ENCODE data around the gene ZNF683.
"Not testable (repeated sequence)": the region's sequence is repeated elsewhere in the genome, so short reads cannot be mapped to it uniquely, and the experiment has no call there.

Gene ZNF683

GRCh38 chr1:26335774-26336476 is 36.6 kb downstream of the ZNF683 start:
- DNase-seq, result peak; percentile 37

GRCh38 chr1:26333312-26333711 is 39.2 kb downstream of the ZNF683 start:
- DNase-seq, result not testable (repeated sequence)

GRCh38 chr1:26330276-26330675 is 42.3 kb downstream of the ZNF683 start:
- no peak for DNase-seq

GRCh38 chr1:26329380-26329779 is 43.2 kb downstream of the ZNF683 start:
- DNase-seq, result not testable (repeated sequence)

- DNase-seq, result no peak
These were observed 44.0 kb downstream of the ZNF683 start for GRCh38 chr1:26328597-26328996.

- no peak for DNase-seq
These were observed 44.6 kb downstream of the ZNF683 start for GRCh38 chr1:26327956-26328362.

GRCh38 chr1:26324550-26324949 is 48.0 kb downstream of the ZNF683 start:
- no peak for DNase-seq

GRCh38 chr1:26323382-26323781 is 49.2 kb downstream of the ZNF683 start:
- DNase-seq, result no peak

- no peak for DNase-seq
These were observed 50.6 kb downstream of the ZNF683 start for GRCh38 chr1:26322042-26322331.

GRCh38 chr1:26321315-26322041 is 51.1 kb downstream of the ZNF683 start:
- DNase-seq, result no peak

GRCh38 chr1:26320896-26321295 is 51.7 kb downstream of the ZNF683 start:
- DNase-seq, result no peak

- no peak for DNase-seq
These were observed 54.0 kb downstream of the ZNF683 start for GRCh38 chr1:26318338-26319064.

- DNase-seq, result no peak
These were observed 54.8 kb downstream of the ZNF683 start, which contains the start of gene CD52 for GRCh38 chr1:26317612-26318337. Gene CD52 (plus strand): TSS chr1:26317958. CDS start chr1:26318018, 60 bp downstream.

GRCh38 chr1:26317146-26317545 is 55.4 kb downstream of the ZNF683 start:
- DNase-seq, result no peak

- DNase-seq, result no peak
These were observed 56.4 kb downstream of the ZNF683 start for GRCh38 chr1:26315874-26316850.

- DNase-seq, result no peak
These were observed 58.0 kb downstream of the ZNF683 start for GRCh38 chr1:26314501-26314900.

Measured in NCI-H187 treated with DMSO at 0.1 percent for 48 hours (cell line).